Activated effector memory CD4-positive, alpha-beta T cell treated with anti-CD3 and anti-CD28 coated beads, Interleukin-2, amount 50 U/mL, for 16 hours (primary cell): ENCODE measurements around the gene NANOG.
"Not testable (repeated sequence)": the region's sequence is repeated elsewhere in the genome, so short reads cannot be mapped to it uniquely, and the experiment has no call there.

ENCODE experiments used
- DNase-seq: peaks from one replicate; pipeline ENCODE4 v3.0.0-alpha.2; 2020

The NANOG gene

DNA sequence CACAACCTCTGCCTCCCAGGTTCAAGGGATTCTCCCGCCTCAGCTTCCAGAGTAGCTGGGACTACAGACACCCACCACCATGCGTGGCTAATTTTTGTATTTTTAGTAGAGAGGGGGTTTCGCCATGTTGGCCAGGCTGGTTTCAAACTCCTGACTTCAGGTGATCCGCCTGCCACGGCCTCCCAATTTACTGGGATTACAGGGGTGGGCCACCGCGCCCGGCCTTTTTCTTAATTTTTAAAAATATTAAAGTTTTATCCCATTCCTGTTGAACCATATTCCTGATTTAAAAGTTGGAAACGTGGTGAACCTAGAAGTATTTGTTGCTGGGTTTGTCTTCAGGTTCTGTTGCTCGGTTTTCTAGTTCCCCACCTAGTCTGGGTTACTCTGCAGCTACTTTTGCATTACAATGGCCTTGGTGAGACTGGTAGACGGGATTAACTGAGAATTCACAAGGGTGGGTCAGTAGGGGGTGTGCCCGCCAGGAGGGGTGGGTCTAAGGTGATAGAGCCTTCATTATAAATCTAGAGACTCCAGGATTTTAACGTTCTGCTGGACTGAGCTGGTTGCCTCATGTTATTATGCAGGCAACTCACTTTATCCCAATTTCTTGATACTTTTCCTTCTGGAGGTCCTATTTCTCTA, at the start of gene NANOG:
Gene NANOG (plus strand): TSS at position 519 of the 645 bp plus-strand sequence. CDS start 213 bp downstream, outside the sequence.
- not testable (repeated sequence) for DNase-seq

DNA sequence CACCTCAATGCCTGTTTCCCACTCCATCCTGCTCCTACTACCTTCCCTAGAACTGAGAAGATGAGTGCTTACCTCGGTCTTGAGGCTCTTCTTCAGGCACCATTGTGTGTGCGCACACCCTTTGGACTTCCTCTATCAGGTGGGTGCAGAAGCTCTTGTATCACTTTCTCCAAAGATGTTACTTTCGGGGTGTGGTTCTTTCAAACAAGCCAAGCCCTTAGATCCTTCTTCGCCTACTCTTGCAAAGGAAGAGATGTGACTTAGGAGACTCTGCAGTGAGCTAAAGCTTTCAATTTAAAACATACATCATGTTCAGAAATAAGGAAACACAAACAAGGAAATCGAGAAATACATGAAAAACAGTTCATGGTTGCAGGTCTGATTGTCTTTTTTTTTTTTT, 42.0 kb upstream of the NANOG start, which contains the start of gene CLEC4C:
Gene CLEC4C (minus strand): TSS at position 130 of the 400 bp plus-strand sequence. CDS start 27 bp downstream, at position 103.
- no peak for DNase-seq

DNA sequence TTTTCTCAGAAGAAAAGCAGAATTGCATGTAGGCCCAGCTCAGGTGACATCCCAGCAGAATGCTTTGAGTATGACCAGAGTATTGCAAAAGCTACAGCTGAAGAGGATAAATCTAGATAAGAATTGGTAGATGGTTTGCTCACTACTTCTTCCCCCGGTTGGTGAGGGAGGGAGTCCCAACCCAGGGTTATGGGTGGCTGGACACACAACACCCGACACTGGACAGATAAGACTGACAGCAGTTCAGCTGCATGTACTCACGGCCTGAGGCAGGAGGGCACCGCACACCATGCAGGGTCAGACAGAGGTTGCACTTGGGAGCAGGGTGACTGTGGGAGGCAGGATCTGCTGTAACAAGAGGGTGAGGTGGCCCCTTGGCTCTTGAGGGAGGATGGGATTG, 40.4 kb upstream of the NANOG start:
- DNase-seq = no peak

DNA sequence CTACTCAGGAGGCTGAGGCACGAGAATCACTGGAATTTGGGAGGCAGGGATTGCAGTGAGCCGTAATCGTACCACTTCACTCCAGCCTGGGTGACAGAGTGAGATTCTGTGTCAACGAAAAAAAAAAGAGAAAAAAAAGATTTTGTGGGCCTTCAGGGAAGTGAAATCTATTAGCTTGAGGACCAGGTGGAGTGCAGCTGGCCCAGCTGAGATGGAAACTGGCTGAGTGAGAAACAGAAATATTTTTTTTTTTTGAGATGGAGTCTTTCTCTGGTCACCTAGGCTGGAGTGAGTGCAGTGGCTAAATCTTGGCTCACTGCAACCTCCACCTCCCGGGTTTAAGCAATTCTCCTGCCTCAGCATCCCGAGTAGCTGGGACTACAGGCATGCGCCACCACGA, 39.8 kb upstream of the NANOG start:
- DNase-seq = no peak

DNA sequence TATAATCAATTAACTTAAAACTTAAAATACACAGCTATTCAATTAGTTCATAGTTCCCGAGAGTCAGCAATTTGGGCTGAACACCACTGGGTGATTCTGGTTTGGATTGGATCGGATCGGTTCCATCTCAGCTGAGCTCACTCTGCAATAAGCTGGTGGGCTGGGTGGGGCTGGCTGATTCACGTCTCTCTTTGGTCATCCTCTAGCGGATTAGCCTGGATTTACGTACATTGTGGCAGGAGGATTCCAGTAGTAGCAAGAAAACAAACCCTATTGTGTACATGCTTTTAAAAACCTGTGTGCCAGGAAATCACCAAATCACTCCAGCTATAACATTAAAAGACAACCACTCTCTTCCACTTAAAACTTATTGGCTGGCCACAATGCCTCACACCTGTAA, 38.9 kb upstream of the NANOG start:
- no peak for DNase-seq

DNA sequence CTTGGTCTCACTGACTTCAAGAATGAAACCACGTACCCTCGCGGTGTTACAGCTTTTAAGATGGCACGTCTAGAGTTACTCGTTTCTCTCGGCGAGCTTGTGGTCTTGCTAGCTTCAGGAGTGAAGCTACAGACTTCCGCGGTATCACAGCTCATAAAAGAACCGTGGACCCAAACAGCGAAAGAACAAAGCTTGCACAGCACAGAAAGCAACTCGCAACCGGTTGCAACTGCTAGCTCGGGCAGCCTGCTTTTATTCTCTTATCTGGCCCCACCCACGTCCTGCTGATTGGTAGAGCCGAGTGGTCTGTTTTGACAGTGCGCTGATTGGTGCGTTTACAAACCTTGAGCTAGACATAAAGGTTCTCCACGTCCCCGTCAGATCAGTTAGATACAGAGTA, 37.8 kb upstream of the NANOG start:
- DNase-seq = no peak

DNA sequence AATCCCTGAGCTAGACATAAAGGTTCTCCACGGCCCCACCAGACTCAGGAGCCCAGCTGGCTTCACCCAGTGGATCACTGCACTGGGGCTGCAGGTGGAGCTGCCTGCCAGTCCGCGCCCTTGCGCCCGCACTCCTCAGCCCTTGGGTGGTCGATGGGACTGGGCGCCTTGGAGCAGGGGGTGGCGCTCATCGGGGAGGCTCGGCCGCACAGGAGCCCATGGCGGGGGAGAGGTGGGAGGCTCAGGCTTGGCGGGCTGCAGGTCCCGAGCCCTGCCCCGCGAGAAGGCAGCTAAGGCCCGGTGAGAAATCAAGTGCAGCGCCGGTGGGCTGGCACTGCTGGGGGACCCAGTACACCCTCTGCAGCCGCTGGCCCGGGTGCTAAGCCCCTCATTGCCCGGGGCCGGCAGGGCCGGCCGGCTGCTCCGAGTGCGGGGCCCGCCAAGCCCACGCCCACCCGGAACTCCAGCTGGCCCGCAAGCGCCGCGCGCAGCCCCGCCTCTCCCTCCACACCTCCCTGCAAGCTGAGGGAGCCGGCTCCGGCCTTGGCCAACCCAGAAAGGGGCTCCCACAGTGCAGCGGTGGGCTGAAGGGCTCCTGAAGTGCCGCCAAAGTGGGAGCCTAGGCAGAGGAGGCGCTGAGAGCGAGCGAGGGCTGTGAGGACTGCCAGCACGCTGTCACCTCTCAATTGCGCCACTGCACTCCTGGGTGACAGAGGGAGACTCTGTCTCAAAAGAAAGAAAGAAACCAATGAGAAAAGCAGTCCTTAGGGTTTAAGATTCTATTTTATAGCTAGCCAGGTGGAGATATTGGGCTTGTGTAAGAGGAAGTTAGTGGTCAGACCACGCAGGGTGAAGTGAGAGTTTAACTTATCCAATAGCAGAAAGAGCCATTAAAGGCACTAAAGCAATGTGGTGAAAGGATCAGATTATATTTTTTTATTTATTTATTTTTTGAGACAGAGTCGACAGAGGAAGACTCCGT, 37.0 kb upstream of the NANOG start:
- DNase-seq = not testable (repeated sequence)

DNA sequence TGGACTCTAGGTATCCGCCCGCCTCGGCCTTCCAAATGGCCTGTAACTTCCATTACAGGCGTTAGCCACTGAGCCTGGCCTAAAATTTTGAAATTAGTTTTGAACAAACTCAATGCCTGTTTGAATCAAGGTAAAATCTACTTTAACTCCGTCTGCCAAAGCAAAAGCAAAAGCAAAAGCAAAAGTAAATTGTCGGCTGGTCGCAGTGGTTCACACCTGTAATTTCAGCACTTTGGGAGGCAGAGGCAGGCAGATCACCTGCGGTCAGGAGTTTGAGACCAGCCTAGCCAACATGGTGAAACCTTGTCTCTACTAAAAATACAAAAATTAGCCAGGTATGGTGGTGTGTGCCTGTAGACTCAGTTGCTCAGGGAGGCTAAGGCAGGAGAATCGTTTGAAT, 33.5 kb upstream of the NANOG start:
- DNase-seq = not testable (repeated sequence)

DNA sequence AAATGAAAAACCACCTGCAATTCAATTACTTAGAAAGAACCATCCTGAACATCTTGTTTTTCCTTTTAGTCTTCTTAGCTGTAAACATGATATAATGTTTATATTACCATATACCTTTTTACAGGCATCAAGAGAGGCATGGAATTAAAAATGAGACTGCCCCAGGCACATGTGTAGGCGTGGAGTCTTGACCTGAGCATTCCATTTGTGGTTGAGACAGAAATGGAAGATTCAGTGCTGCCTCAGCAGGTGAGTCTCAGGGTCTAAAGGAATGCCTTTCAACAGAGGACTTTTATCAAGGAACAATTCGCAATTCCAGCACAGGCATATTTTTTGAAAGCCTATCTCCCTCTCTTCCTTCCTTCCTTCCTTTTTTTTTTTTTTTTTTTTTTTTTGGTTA, 32.2 kb upstream of the NANOG start:
- no peak for DNase-seq

DNA sequence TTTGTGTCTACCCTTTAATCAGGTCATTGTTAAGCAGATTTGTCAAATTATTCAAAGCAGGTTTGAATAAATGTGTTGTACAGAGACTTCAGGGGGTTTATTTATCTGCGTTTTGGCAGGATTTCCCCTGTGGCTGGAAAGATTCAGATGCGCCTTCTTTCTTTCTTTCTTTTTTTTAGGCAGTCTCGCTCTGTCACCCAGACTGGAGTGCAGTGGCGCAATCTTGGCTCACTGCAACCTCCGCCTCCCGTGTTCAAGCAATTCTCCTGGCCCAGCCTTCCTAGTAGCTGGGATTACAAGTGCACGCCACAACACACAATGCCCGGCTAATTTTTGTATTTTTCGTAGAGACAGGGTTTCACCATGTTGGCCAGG, 30.4 kb upstream of the NANOG start:
- DNase-seq = no peak

DNA sequence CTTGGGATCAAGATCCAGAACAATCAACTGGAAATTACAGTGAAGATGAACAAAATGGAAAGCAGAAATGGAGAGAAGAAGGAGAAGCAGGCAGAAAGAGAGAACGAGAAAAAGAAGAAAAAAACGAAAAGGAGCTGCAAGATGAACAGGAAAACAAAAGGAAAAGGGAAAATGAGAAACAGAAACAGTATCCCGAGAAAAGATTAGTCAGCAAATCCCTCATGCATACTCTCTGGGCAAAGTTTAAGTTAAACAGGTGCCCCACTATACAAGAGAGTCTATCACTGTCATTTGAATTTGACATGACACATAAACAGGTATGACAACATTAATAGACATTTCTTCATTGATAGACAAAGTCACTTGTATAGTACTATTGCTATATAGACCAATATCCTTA, 19.2 kb upstream of the NANOG start:
- DNase-seq = no peak

DNA sequence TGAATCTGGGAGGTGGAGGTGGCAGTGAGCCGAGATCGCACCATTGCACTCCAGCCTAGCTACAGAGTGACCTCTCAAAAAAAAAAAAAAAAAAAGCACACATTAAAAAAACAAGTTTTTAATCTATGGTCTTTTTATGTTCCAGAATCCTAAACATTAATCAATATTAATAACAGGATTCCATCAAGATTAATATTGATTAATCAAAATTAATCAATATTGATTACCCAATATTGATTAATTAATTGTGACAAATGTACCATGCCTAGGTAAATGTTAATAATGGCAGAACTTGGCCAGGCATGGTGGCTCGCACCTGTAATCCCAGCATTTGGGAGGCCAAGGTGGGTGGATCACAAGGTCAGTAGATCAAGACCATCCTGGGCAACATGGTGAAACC, 7.9 kb upstream of the NANOG start:
- DNase-seq = no peak

DNA sequence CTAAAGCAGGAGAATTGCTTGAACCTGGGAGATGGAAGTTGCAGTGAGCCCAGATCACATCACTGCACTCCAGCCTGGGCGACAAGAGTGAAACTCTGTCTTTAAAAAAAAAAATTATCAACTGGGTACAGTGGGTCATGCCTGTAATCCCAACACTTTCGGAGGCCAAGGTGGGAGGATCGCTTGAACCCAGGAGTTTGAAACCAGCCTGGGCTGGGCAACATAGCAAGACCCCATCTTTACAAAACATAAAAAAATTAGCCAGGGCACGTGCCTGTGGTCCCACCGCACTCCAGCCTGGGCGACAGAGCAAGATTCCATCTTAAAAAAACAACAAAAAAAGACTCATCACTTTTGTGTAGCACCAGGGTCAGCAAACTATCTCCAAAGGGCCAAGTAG, 7.1 kb upstream of the NANOG start:
- DNase-seq = no peak

DNA sequence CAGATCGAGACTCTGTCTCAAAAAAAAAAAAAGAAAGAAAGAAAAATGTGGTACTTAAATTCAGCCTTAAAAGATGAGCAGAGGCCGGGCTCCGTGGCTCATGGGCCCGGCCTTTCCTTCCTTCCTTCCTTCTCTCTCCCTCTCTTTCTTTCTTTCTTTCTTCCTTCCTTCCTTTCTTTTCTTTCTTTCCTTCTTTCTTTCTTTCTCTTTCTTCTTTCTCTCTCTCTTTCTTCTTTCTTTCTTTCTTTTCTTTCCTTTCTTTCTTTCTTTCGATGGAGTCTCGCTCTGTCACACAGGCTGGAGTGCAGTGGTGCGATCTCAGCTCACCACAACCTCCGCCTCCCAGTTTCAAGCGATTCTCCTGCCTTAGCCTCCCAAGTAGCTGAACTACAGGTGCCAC, 5.8 kb upstream of the NANOG start:
- DNase-seq = not testable (repeated sequence)

DNA sequence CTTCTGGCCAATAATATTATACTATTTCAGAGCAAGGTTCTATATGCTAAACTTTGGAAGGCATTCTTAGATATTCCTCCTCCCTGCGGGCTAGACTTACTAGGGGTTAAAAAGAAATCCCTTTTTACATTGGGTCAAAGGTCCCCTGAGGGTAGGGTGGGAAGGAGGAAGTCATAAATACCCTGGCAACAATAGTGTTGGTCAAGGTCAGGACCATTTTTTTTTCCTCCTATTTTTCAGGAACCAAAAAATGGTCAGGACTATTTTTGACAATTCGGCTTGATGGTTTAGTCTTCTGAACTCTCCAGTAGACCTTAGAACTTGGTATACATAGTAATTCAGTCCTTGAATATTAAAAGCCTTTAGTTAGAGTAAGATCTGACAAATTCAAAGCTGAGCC, 4.5 kb upstream of the NANOG start:
- no peak for DNase-seq

DNA sequence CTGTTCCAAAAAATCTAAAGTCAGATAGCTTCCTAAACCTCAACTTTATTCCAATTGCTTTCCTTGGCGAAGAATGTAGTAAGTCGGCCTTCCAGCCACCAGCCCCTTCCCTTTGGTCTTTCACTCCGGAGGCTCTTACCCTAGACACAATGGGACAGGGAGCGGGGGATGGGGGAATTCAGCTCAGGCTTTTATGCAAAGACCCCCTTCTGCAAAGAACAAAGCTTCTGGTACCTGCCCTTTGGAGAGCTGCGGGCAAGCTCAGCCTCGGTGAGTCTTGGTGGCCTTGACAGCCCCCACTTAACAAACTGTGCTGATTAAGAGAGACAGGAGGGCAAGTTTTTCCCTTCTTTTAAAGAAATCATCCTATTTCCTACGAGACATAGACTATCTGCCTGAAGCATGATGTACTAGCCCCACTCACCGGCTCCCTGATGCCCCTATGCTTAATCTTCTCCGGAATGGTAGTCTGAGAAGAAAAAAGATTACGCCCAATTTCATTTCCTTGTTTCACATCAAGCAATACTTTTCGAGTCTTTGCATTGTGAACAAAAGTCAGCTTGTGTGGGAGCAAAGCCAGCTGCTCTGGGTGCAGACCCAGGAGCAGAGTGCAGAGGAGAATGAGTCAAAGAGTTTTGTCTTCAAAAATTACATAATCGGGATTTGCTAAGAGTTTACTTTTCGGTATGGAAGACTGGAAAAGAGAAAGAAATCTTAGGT, 1.5 kb upstream of the NANOG start:
- DNase-seq = no peak

DNA sequence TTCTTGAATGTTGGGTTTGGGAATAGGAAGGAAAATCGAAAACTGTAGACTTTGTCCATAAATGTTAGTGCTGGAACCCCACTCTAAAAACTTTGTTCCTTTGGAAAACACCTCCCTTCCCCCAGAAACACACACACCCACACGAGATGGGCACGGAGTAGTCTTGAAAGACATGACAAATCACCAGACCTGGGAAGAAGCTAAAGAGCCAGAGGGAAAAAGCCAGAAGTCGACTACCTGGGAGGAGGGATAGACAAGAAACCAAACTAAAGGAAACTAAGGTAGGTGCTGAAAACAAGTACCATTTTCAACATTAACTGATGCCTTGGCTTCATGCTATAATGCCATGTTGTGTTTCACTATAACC, 925 bp upstream of the NANOG start:
- no peak for DNase-seq

DNA sequence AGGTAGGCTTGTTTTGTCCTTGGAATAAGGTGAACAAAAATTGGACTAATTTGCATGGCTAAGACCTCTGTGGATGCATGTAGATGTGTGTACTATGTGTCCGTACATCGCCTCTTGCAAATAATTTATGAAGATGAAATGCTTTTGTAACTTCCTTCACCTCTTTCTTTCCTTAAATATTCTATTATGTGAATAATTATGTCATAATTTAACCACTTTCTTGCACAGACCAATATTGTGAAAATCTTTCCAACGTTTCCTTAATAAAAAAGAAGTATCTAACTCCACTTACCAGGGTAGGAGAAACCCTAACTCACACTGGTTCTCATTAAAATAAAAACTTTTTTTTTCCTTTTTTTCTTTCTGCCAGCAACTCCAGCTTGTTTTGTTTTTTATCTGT, 4.0 kb downstream of the NANOG start:
- no peak for DNase-seq

DNA sequence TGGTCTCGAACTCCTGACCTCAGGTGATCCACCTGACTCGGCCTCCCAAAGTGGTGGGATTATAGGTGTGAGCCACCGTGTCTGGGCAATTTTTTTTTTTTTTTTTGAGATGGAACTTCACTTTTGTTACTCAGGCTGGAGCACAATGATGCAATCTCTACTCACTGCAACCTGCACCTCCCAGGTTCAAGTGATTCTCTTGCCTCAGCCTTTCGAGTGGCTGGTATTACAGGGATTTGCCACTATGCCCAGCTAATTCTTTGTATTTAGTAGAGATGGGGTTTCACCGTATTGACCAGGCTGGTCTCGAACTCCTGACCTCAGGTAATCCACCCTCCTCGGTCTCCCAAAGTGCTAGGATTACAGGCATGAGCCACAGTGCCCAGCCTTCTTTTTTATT, 8.1 kb downstream of the NANOG start:
- DNase-seq = not testable (repeated sequence)

DNA sequence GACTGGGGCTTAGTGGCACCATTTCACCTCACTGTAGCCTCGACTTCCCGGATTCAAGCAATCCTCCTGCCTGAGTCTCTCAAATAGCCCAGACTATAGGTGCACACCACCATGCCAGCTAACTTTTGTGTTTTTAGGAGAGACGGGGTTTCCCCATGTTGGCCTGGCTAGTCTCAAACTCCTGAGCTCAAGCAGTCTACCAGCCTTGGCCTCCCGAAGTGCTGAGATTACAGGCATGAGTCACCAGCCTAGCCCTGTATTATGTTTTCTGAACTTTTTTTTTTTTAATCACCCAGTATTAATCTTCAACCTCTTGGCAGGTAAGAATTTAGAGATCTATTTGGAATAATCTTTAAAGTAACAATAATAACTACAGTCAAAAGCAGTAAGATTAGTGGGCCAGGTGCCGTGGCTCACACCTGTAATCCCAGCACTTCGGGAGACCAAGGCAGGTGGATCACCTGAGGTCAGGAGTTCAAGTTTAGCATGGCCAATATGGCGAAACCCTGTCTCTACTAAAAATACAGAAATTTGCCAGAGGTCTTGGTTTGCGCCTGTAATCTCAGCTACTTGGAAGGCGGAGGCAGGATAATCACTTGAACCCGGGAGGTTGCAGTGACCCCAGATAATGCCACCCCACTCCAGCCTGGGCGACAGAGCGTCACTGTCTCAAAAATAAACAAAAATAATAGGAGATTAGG, 8.6 kb downstream of the NANOG start:
- DNase-seq = no peak

DNA sequence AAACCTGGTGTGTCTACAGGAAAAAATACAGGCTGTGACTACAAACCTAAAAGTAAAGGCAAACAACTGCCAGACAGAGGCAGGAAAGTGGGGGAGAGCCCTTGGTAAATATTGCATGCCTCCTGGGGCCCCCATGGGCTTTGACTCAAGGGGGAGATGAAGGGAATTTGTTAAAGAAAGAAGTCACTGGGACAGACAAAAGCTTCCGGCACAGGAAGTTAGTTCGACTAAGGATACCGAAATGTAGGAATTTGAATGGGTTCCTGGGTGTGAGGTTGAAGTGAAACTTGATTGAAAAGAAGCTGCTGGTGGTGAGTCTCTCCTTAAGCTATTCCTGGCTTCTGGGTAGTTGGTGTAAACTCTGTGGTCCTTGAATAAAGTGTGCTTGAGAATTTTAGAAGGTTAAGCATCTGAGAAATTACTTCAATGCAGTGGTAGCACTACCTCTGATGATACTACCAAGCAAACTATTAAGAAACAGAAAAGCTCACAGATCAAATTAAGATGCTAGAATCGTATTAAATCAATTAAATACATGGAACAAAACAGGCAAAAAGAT, 9.6 kb downstream of the NANOG start:
- DNase-seq = not testable (repeated sequence)

DNA sequence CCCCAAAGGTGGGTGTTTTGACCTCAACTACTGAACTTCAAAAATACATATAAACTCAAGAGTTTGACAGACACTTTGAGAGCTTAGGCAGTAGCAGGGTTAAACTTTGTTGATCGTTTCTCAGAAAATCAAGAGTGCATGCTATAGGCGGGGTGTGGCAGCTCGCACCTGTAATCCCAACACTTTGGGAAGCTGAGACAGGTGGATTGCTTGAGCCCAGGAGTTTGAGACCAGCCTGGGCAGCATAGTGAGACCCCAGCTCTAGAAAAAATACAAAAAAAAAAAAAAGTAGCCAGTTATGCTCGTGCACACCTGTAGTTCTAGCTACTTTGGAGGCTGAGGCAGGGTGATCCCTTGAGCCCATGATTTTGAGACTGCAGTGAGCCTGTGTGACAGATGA, 12.3 kb downstream of the NANOG start:
- DNase-seq = no peak

DNA sequence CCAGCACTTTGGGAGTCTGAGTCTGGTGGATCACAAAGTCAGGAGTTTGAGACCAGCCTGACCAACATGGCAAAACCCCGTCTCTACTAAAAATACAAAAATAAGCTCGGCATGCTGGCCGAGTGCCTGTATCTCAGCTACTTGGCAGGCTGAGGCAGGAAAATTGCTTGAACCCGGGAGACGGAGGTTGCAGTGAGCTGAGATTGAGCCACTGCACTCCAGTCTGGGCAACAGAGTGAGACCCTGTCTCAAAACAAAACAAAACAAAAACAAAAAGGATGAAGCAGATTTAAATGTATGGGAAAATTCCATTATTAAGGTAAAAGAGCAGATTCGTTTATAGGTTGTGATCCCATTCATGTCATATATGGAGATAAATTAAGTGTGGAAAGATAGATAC, 17.1 kb downstream of the NANOG start:
- DNase-seq = not testable (repeated sequence)
